Trophoblast cell (in vitro differentiated cells and primary cell): ENCODE results near the gene SLC23A2.

Source experiments
- DNase-seq, 2 donors: peaks; one replicate each; pipeline ENCODE4 v3.0.0-alpha.2; 2016
- H2AFZ ChIP-seq: 2 replicates; pipeline ENCODE4 v1.6.1; 2013; ENCODE audit warnings: low read length, moderate library complexity, mild to moderate bottlenecking; ENCODE audit not compliant: insufficient read depth, poor library complexity
- H2AK5ac ChIP-seq: 2 replicates; pipeline ENCODE4 v1.6.1; 2013; ENCODE audit warnings: mild to moderate bottlenecking, low read length
- H2BK120ac ChIP-seq: 2 replicates; pipeline ENCODE4 v1.6.1; 2013; ENCODE audit warnings: low read length, mild to moderate bottlenecking, moderate library complexity; ENCODE audit not compliant: insufficient read depth, poor library complexity
- H2BK12ac ChIP-seq: 2 replicates; pipeline ENCODE4 v1.6.1; 2013; ENCODE audit warnings: mild to moderate bottlenecking, low read length, moderate library complexity
- H2BK5ac ChIP-seq: 2 replicates; pipeline ENCODE4 v1.6.1; 2013; ENCODE audit warnings: low read length, low read depth, moderate library complexity, mild to moderate bottlenecking; ENCODE audit not compliant: poor library complexity
- H3K14ac ChIP-seq: 2 replicates; pipeline ENCODE4 v1.6.1; 2013; ENCODE audit warnings: mild to moderate bottlenecking, low read length
- H3K18ac ChIP-seq: 2 replicates; pipeline ENCODE4 v1.6.1; 2013; ENCODE audit warnings: mild to moderate bottlenecking, low read length
- H3K23ac ChIP-seq: 2 replicates; pipeline ENCODE4 v1.6.1; 2013; ENCODE audit warnings: low read length
- H3K27ac ChIP-seq: 2 replicates; pipeline ENCODE4 v1.5.1; 2013; ENCODE audit warnings: low read depth, mild to moderate bottlenecking, inconsistent platforms, low read length, moderate library complexity
- H3K27me3 ChIP-seq: 2 replicates; pipeline ENCODE4 v1.6.1; 2013; ENCODE audit warnings: inconsistent platforms, mild to moderate bottlenecking, low read length, moderate library complexity; ENCODE audit not compliant: insufficient read depth
- H3K36me3 ChIP-seq, 2 experiments: 1 replicate in 1 of 2; 2 replicates in 1 of 2; pipeline ENCODE4 v1.6.1; 2013; ENCODE audit warnings: low read length in 2 of 2, mild to moderate bottlenecking in 2 of 2, moderate library complexity in 1 of 2; ENCODE audit not compliant: insufficient read depth in 2 of 2, control insufficient read depth in 1 of 2
- H3K4ac ChIP-seq: 2 replicates; pipeline ENCODE4 v1.6.1; 2013; ENCODE audit warnings: low read depth, mild to moderate bottlenecking, low read length, moderate library complexity
- H3K4me1 ChIP-seq, 2 experiments: 1 replicate in 1 of 2; 2 replicates in 1 of 2; pipeline ENCODE4 v1.6.1; 2013; ENCODE audit warnings: low read length in 2 of 2, mild to moderate bottlenecking in 2 of 2, moderate library complexity in 1 of 2; ENCODE audit not compliant: insufficient read depth in 2 of 2, control insufficient read depth in 1 of 2
- H3K4me2 ChIP-seq: 2 replicates; pipeline ENCODE4 v1.6.1; 2013; ENCODE audit warnings: inconsistent platforms, mild to moderate bottlenecking, low read length, moderate library complexity
- H3K4me3 ChIP-seq: 2 replicates; pipeline ENCODE4 v1.5.1; 2013; ENCODE audit warnings: mild to moderate bottlenecking, low read depth, low read length, inconsistent platforms
- H3K79me1 ChIP-seq: one replicate; pipeline ENCODE4 v1.6.1; 2013; ENCODE audit warnings: low read length
- H3K79me2 ChIP-seq: 2 replicates; pipeline ENCODE4 v1.6.1; 2013; ENCODE audit warnings: low read length, mild to moderate bottlenecking; ENCODE audit not compliant: control insufficient read depth, insufficient read depth, poor library complexity
- H3K9ac ChIP-seq: 2 replicates; pipeline ENCODE4 v1.6.1; 2013; ENCODE audit warnings: mild to moderate bottlenecking, low read length
- H3K9me3 ChIP-seq: 2 replicates; pipeline ENCODE4 v1.6.1; 2013; ENCODE audit warnings: low read depth, mild to moderate bottlenecking, control low read depth, inconsistent platforms, low read length; ENCODE audit not compliant: insufficient read depth
- H4K12ac ChIP-seq: 2 replicates; pipeline ENCODE4 v1.6.1; 2013; ENCODE audit warnings: low read depth, mild to moderate bottlenecking, low read length, moderate library complexity
- H4K8ac ChIP-seq: 2 replicates; pipeline ENCODE4 v1.6.1; 2013; ENCODE audit warnings: low read depth, mild to moderate bottlenecking, low read length, moderate library complexity
- H4K91ac ChIP-seq: one replicate; pipeline ENCODE4 v1.6.1; 2013; ENCODE audit warnings: low read depth, mild to moderate bottlenecking, low read length, moderate library complexity
- WGBS: extraction: QIAGEN DNeasy Blood & Tissue Kit; methylation state at CpG from one replicate; pipeline ENCODE4 v1.1.7; 2013; ENCODE audit warnings: missing lambda C conversion rate; ENCODE audit not compliant: insufficient read length, insufficient coverage; ENCODE audit errors: extremely low coverage; 5-methylcytosine and 5-hydroxymethylcytosine counted together

Gene SLC23A2

GRCh38 chr20:4925842-4926530, 75.3 kb downstream of the SLC23A2 start:
- Histone ChIP-seq H3K18ac (no peak overlapping the region), H3K36me3 (no peaks in the 10 kb centered on the region), H3K4me1 (no peaks in the 10 kb centered on the region), H4K8ac (no peak overlapping the region), H4K12ac (no peak overlapping the region), H3K27me3 (no peaks in the 10 kb centered on the region), H3K4me2 (no peak overlapping the region), H2BK12ac (no peak overlapping the region), H3K79me2 (no peaks in the 10 kb centered on the region), H2AK5ac (no peak overlapping the region), H2BK120ac (no peak overlapping the region), H3K14ac (no peak overlapping the region), H3K9me3 (no peaks in the 10 kb centered on the region), H3K23ac (no peak overlapping the region), H2AFZ (no peak overlapping the region), H3K79me1 (no peaks in the 10 kb centered on the region), H3K4me3 (no peak overlapping the region), H3K27ac (no peak overlapping the region), H2BK5ac (no peak overlapping the region), H3K4ac (no peak overlapping the region), H3K9ac (no peak overlapping the region), H4K91ac (no peak overlapping the region)
- no CpG with 5 or more reads among the region's 15 CpGs for WGBS
- DNase-seq, result no peak

GRCh38 chr20:4924446-4924845, 76.9 kb downstream of the SLC23A2 start:
- Histone ChIP-seq H2BK5ac (no peak overlapping the region), H2BK120ac (no peak overlapping the region), H4K91ac (no peak overlapping the region), H3K14ac (no peak overlapping the region), H3K79me2 (no peaks in the 10 kb centered on the region), H3K27ac (no peak overlapping the region), H4K12ac (no peak overlapping the region), H3K27me3 (no peaks in the 10 kb centered on the region), H3K9ac (no peak overlapping the region), H3K4me3 (no peak overlapping the region), H3K4me1 (no peaks in the 10 kb centered on the region), H3K9me3 (no peaks in the 10 kb centered on the region), H3K4ac (no peak overlapping the region), H3K79me1 (no peaks in the 10 kb centered on the region), H3K36me3 (no peaks in the 10 kb centered on the region), H2BK12ac (no peak overlapping the region), H3K18ac (no peak overlapping the region), H2AK5ac (no peak overlapping the region), H3K4me2 (no peak overlapping the region), H3K23ac (no peak overlapping the region), H4K8ac (no peak overlapping the region), H2AFZ (no peak overlapping the region)
- DNase-seq, result no peak
- WGBS, result no CpG with 5 or more reads among the region's 2 CpGs

GRCh38 chr20:4924032-4924431, 77.3 kb downstream of the SLC23A2 start:
- Histone ChIP-seq H3K9ac (no peak overlapping the region), H4K12ac (no peak overlapping the region), H3K23ac (no peak overlapping the region), H3K14ac (no peak overlapping the region), H2AFZ (no peak overlapping the region), H2BK120ac (no peak overlapping the region), H2BK12ac (no peak overlapping the region), H3K36me3 (no peaks in the 10 kb centered on the region), H3K27ac (no peak overlapping the region), H3K4me1 (no peaks in the 10 kb centered on the region), H2BK5ac (no peak overlapping the region), H3K18ac (no peak overlapping the region), H4K91ac (no peak overlapping the region), H2AK5ac (no peak overlapping the region), H4K8ac (no peak overlapping the region), H3K4me2 (no peak overlapping the region), H3K9me3 (no peaks in the 10 kb centered on the region), H3K79me2 (no peaks in the 10 kb centered on the region), H3K27me3 (no peaks in the 10 kb centered on the region), H3K79me1 (no peaks in the 10 kb centered on the region), H3K4me3 (no peak overlapping the region), H3K4ac (no peak overlapping the region)
- DNase-seq, result no peak
- no CpG with 5 or more reads among the region's 6 CpGs for WGBS

- H2AK5ac ChIP-seq, result no peak overlapping the region
- H3K4me2 ChIP-seq, result no peak overlapping the region
- no peaks in the 10 kb centered on the region for H3K27me3 ChIP-seq
- DNase-seq, result peak in 1 of 2 donors; percentile 23
- H2AFZ ChIP-seq, result no peak overlapping the region
- H3K9me3 ChIP-seq, result no peaks in the 10 kb centered on the region
- H3K79me2 ChIP-seq, result no peaks in the 10 kb centered on the region
- H2BK12ac ChIP-seq, result no peak overlapping the region
- no peak overlapping the region for H3K18ac ChIP-seq
- no peak overlapping the region for H3K27ac ChIP-seq
- H3K36me3 ChIP-seq, result no peaks in the 10 kb centered on the region
- H3K4ac ChIP-seq, result no peak overlapping the region
- no peak overlapping the region for H4K91ac ChIP-seq
- H4K12ac ChIP-seq, result no peak overlapping the region
- H3K4me1 ChIP-seq, result no peaks in the 10 kb centered on the region
- no peak overlapping the region for H2BK120ac ChIP-seq
- no peak overlapping the region for H2BK5ac ChIP-seq
- no peak overlapping the region for H3K14ac ChIP-seq
- H4K8ac ChIP-seq, result no peak overlapping the region
- WGBS, result no CpG with 5 or more reads among the region's 4 CpGs
- no peak overlapping the region for H3K23ac ChIP-seq
- no peak overlapping the region for H3K9ac ChIP-seq
- no peaks in the 10 kb centered on the region for H3K79me1 ChIP-seq
- no peak overlapping the region for H3K4me3 ChIP-seq
Observed at GRCh38 chr20:4922186-4922585, 79.1 kb downstream of the SLC23A2 start.
